NB4 (cell line): Measurements from ENCODE around the gene IFI27L1.

ENCODE experiments used
- CTCF ChIP-seq: IDR thresholded peaks from one replicate; pipeline ENCODE4 v1.5.1; 2012; ENCODE audit warnings: low read depth, low read length
- MYC ChIP-seq: IDR thresholded peaks from 2 replicates; pipeline ENCODE4 v1.6.1; 2011; ENCODE audit warnings: low read depth, low read length
- POLR2A ChIP-seq: IDR thresholded peaks from 2 replicates; pipeline ENCODE4 v1.6.1; 2011; ENCODE audit warnings: mild to moderate bottlenecking; ENCODE audit not compliant: insufficient read length; ENCODE audit errors: extremely low read depth
- TF ChIP-seq, protein P1 (sequence below): IDR thresholded peaks from 2 replicates; pipeline ENCODE4 v1.6.1; 2011; ENCODE audit warnings: low read depth, low read length

GRCh38 chr14:94113908-94114588 lies 32.9 kb downstream of the IFI27L1 start:
- no peak for TF ChIP-seq CTCF
- TF ChIP-seq POLR2A, result no peak
- TF ChIP-seq, protein P1, sequence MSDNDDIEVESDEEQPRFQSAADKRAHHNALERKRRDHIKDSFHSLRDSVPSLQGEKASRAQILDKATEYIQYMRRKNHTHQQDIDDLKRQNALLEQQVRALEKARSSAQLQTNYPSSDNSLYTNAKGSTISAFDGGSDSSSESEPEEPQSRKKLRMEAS, result no peak
- TF ChIP-seq MYC, result no peak
